Omental fat pad (tissue), 4 donors: Measurements from ENCODE around the gene STX4. TPM values are rescaled to one million over a fixed set of nuclear protein-coding genes. Genes with fewer than 3 reads are reported as not detected.

Experiments used
- ATAC-seq: fragments of 150-250 bp; one replicate; pipeline ENCODE4 v1.9.1; 2016; ENCODE audit warnings: mild to moderate bottlenecking, moderate library complexity; ENCODE audit not compliant: low FRiP score
- DNase-seq: peaks from one replicate; pipeline ENCODE4 v3.0.0-alpha.2; 2019; ENCODE audit warnings: low spot score
- CTCF ChIP-seq, 3 donors: fragments of 450-650 bp; IDR thresholded peaks; one replicate each; pipeline ENCODE4 v1.5.1; 2016 to 2017; ENCODE audit warnings: antibody characterized with exemption in 3 of 3, mild to moderate bottlenecking in 3 of 3, moderate library complexity in 2 of 3
- total RNA-seq, 4 donors: library from RNA; depleted of rRNA; stranded (reverse); fragments of >200 nt; gene quantifications; one replicate each; pipeline ENCODE4 v1.1.0, GENCODE V29; 2016

STX4 gene
- total RNA-seq, 4 donors from 2014 or later, result 40.9 to 93.7 (median 66.8) TPM

DNA sequence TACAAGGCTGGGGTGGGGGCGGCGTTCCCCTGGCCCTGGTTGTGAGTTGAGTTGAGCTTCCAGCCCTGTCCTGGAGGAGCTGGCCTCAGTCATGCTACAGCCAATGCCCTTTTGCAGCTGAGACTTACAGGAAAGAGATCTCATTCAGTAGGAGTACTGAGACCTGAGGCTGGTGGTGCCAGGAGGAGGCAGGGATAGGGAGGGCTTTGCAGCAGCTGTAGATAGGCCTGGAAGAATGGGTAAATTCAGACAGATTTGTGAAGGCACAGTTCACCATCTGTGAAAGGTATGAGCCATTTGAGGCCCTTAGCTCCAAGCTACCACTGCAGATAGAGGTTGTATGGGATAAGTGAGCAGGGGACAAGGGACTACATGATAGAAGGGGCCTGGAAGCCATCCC lies 5.6 kb downstream of the STX4 start:
- no peak for ATAC-seq
- TF ChIP-seq CTCF (IDR thresholded peaks at IDR 0.05), result no peak

DNA sequence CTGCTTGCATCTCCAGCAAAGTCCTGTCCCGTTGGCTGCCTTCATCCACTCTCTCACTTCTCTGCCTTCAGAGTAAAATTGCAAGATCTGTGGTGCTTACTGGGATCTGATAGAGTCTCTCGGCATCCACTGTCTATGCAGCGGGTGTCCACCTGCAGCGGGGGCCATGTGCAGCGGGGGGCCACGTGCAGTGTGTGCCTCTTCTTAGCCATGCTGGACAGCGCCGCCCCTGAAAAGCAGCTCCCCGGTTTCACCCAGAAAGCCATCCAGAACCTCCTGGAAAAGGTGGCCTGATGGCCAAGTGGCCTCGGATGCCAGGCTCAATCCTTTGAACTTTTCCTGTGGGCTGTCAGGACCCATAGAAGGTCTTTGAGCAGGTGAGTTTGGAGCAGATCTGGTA lies 9.5 kb downstream of the STX4 start:
- DNase-seq (no peak), ATAC-seq (no peak)
- no peak for TF ChIP-seq CTCF (IDR thresholded peaks at IDR 0.05)

More for the DNA sequence above, 5.6 kb downstream of the STX4 start:
- no peak for DNase-seq

DNA sequence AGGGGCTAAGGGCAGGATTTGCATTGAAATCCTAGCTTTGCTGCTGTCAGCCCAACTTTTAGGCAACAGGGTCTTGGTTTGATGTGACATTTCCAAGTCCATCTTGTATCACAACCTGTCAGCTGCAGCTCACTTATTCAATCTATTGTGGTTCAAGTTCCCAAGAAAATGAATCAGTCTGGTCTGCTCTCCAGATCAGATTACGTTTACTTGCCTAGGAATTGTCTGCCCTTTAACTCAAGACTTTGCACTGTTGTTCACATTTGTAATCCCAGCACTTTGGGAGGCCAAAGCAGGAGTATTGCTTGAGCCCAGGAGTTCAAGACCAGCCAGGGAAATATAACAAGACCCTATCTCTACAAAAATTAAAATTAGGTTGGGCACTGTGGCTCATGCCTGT lies 10.0 kb downstream of the STX4 start:
- ATAC-seq, result no peak
- TF ChIP-seq CTCF (IDR thresholded peaks at IDR 0.05), result no peak

DNA sequence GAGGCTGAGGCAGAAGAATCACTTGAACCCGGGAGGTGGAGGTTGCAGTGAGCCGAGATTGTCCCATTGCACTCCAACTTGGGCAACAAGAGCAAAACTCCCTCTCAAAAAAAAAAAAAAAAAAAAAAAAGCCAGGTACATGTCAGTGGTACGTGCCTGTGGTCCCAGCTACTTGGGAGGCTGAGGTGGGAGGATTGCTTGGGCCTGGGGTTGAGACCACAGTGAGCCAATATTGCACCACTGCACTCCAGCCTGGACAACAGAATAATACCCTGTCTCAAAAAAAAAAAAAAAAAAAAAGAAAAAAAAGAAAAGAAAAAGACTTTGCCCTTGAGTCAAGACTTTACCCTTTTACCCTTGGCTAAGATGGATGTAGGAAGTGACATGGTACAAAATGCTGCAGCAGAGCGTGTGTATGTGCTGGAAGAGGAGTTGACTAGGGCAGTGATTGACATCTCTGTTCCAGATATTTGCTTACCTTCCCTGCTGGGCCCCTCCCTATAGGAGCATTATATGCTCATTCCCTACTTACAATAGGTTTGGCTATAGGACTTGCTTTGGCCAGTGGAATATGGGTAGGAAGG lies 10.6 kb downstream of the STX4 start:
- ATAC-seq (no peak), DNase-seq (no peak)
- TF ChIP-seq CTCF (IDR thresholded peaks at IDR 0.05), result no peak

More for the DNA sequence above, 10.0 kb downstream of the STX4 start:
- DNase-seq, result no peak

GRCh38 chr16:31050280-31051030 lies 17.1 kb downstream of the STX4 start:
- DNase-seq (no peak), ATAC-seq (no peak)
- no peak for TF ChIP-seq CTCF (IDR thresholded peaks at IDR 0.05)

DNA sequence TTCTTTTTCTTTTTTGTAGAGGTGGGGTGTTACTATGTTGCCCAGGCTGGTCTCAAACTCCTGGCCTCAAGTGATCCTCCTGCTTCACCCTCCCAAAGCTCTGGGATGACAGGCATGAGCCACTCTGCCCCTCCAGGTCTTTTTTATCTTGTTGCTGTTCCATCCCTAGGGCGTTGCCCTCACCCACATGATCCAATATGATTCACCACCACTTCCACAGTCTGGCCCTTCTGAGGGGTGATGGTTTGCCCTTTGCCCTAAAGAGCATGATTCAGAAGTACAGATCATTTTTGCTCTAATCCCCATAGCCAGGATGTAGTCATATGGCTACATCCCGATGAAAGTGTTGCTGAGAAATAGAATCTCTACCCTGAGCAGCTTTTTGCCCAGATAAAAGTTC lies 18.8 kb downstream of the STX4 start:
- no peak for TF ChIP-seq CTCF (IDR thresholded peaks at IDR 0.05)
- peak; percentile 44 for DNase-seq
- peak; percentile 97 for ATAC-seq

DNA sequence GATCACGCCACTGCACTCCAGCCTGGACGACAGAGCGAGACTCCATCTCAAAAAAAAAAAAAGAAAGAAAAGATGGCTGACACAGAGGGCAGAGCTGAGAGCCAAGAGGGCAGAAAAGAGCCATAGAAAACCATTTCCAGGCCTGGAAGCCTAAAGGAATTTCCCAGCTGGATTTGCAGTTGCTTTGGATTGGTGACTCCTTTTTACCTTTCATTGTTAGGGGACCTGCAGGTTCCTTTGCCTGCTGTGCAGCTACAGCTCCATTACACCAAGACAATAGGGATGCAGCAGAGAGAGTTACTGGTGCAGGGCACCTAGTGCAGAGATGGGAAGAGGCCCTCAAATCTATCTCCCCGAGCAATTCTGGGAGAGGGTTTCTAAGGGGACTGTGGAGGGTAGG lies 22.3 kb downstream of the STX4 start:
- no peak for TF ChIP-seq CTCF (IDR thresholded peaks at IDR 0.05)
- ATAC-seq, result no peak
- DNase-seq, result no peak
